Glutamatergic neuron (in vitro differentiated cells): ENCODE results near the gene CCDC198. TPM values are rescaled to one million over a fixed set of nuclear protein-coding genes. Genes with fewer than 3 reads are reported as not detected.
A peak's percentile ranks its signal among the peaks of the same experiment; 100 is the strongest.

Experiments used
- DNase-seq: peaks from one replicate; pipeline ENCODE4 v3.0.0; 2022
- H3K27ac Mint-ChIP-seq: one replicate; pipeline ENCODE4 v1.8.0; 2020; ENCODE audit warnings: mild to moderate bottlenecking, mixed read lengths, inconsistent platforms; ENCODE audit not compliant: unreplicated experiment
- H3K27me3 Mint-ChIP-seq: one replicate; pipeline ENCODE4 v1.8.0; 2020; ENCODE audit warnings: mild to moderate bottlenecking, moderate library complexity, mixed read lengths, inconsistent platforms; ENCODE audit not compliant: unreplicated experiment
- H3K36me3 Mint-ChIP-seq: one replicate; pipeline ENCODE4 v1.8.0; 2020; ENCODE audit warnings: mild to moderate bottlenecking, mixed read lengths, inconsistent platforms; ENCODE audit not compliant: unreplicated experiment
- H3K4me1 Mint-ChIP-seq: one replicate; pipeline ENCODE4 v1.8.0; 2020; ENCODE audit warnings: mild to moderate bottlenecking, low read depth, mixed read lengths, inconsistent platforms; ENCODE audit not compliant: unreplicated experiment
- H3K4me3 Mint-ChIP-seq: one replicate; pipeline ENCODE4 v1.8.0; 2020; ENCODE audit warnings: mild to moderate bottlenecking, mixed read lengths, inconsistent platforms; ENCODE audit not compliant: unreplicated experiment
- H3K9me3 Mint-ChIP-seq: one replicate; pipeline ENCODE4 v1.8.0; 2020; ENCODE audit warnings: mild to moderate bottlenecking, moderate library complexity, mixed read lengths, inconsistent platforms; ENCODE audit not compliant: unreplicated experiment
- CTCF ChIP-seq: fragments of 200-600 bp; sonication (generic); IDR thresholded peaks from one replicate; pipeline ENCODE4 v1.5.0; 2021; ENCODE audit not compliant: partially characterized antibody, unreplicated experiment
- total RNA-seq: library from RNA; stranded (reverse); fragmentation: NEBNext Ultra II Directional; extraction: Animal tissue kit (Norgen Biotek cat#: 25700); gene quantifications from one replicate; pipeline ENCODE4 v1.2.1, GENCODE V29; 2021; ENCODE audit not compliant: unreplicated experiment

CCDC198 gene
- total RNA-seq, 1 donor from 2014 or later, result not detected

GRCh38 chr14:57487771-57488170 is 5.9 kb downstream of the CCDC198 start:
- no peak for DNase-seq
- no peak overlapping the region for H3K27ac Mint-ChIP-seq
- no peaks in the 10 kb centered on the region for H3K36me3 Mint-ChIP-seq
- H3K4me1 Mint-ChIP-seq, result peaks cover 19% of the 10 kb centered on the region
- H3K27me3 Mint-ChIP-seq, result no peaks in the 10 kb centered on the region
- no peak for TF ChIP-seq CTCF
- H3K9me3 Mint-ChIP-seq, result no peaks in the 10 kb centered on the region
- H3K4me3 Mint-ChIP-seq, result no peak overlapping the region

- Mint-ChIP-seq H3K9me3 (no peaks in the 10 kb centered on the region), H3K4me3 (no peak overlapping the region), H3K4me1 (peaks cover 15% of the 10 kb centered on the region), H3K36me3 (no peaks in the 10 kb centered on the region), H3K27ac (no peak overlapping the region), H3K27me3 (no peaks in the 10 kb centered on the region)
- no peak for DNase-seq
- peak; percentile 48 for TF ChIP-seq CTCF
These were observed 6.8 kb downstream of the CCDC198 start for GRCh38 chr14:57486767-57487379.

- no peak for TF ChIP-seq CTCF
- Mint-ChIP-seq H3K27ac (no peak overlapping the region), H3K4me3 (no peak overlapping the region), H3K36me3 (no peaks in the 10 kb centered on the region), H3K4me1 (peaks cover 9% of the 10 kb centered on the region), H3K9me3 (no peaks in the 10 kb centered on the region), H3K27me3 (no peaks in the 10 kb centered on the region)
- no peak for DNase-seq
These were observed 8.0 kb downstream of the CCDC198 start for GRCh38 chr14:57485635-57486034.

GRCh38 chr14:57482120-57482519 is 11.5 kb downstream of the CCDC198 start:
- Mint-ChIP-seq H3K4me3 (no peak overlapping the region), H3K4me1 (peaks cover 4% of the 10 kb centered on the region), H3K9me3 (peaks cover 2% of the 10 kb centered on the region), H3K36me3 (no peaks in the 10 kb centered on the region), H3K27me3 (no peaks in the 10 kb centered on the region), H3K27ac (no peak overlapping the region)
- no peak for TF ChIP-seq CTCF
- no peak for DNase-seq

- TF ChIP-seq CTCF, result no peak
- H3K27ac Mint-ChIP-seq, result no peak overlapping the region
- H3K4me3 Mint-ChIP-seq, result no peak overlapping the region
- H3K4me1 Mint-ChIP-seq, result peaks cover 4% of the 10 kb centered on the region
- DNase-seq, result no peak
- H3K27me3 Mint-ChIP-seq, result no peaks in the 10 kb centered on the region
- H3K9me3 Mint-ChIP-seq, result peaks cover 2% of the 10 kb centered on the region
- H3K36me3 Mint-ChIP-seq, result no peaks in the 10 kb centered on the region
These were observed 13.6 kb downstream of the CCDC198 start for GRCh38 chr14:57480051-57480450.
